ENCODE measurements around the gene AP2A2.
"Not testable (repeated sequence)": the region's sequence is repeated elsewhere in the genome, so short reads cannot be mapped to it uniquely, and the experiment has no call there.

The AP2A2 gene

DNA sequence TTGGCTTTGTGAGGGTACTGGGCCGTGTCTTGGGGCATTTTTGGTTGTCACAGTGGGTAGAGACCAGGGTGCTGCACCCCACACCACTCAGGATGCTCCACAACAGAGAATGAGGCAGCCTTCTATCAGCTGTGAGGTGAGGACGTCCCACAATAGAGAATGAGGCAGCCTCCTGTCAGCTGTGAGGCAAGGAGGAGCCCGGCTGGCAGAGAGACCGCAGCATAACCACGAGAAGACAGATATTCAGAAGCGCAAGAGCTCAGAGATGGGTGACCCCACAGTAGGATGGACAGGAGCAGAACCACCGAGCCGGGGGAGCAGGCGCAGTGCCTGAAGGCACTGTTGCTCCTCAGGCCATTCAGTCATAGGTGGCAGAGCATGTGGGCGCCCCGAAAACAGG, 47.6 kb downstream of the AP2A2 start:
- H3K9ac ChIP-seq (ENCODE audit: low read depth, low read length) = no peak overlapping the region
- H3K27me3 ChIP-seq (ENCODE audit: control insufficient read depth, insufficient read depth, low read length) = no peaks in the 10 kb centered on the region
- peaks cover 55% of the 10 kb centered on the region for H3K36me3 ChIP-seq (ENCODE audit: control insufficient read depth, insufficient read depth, low read length)
- no peaks in the 10 kb centered on the region for H3K4me1 ChIP-seq (ENCODE audit: control insufficient read depth, insufficient read depth, low read length)
- no peak overlapping the region for H3K4me3 ChIP-seq (ENCODE audit: low read depth, low read length)
- H3K9me3 ChIP-seq (ENCODE audit: control insufficient read depth, insufficient read depth, low read length) = no peaks in the 10 kb centered on the region

DNA sequence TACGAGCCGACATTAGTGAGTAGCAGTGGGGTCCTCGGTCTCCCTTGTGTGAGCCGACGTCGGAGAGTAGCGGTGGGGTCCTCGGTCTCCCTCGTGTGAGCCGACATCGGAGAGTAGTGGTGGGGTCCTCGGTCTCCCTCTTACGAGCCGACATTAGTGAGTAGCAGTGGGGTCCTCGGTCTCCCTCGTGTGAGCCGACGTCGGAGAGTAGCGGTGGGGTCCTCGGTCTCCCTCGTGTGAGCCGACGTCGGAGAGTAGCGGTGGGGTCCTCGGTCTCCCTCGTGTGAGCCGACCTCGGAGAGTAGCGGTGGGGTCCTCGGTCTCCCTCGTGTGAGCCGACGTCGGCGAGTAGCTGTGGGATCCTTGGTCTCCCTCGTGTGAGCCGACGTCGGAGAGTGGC, 49.7 kb downstream of the AP2A2 start:
- H3K36me3 ChIP-seq (ENCODE audit: control insufficient read depth, insufficient read depth, low read length) = peaks cover 57% of the 10 kb centered on the region
- H3K4me1 ChIP-seq (ENCODE audit: control insufficient read depth, insufficient read depth, low read length); H3K9ac ChIP-seq (ENCODE audit: low read depth, low read length); H3K4me3 ChIP-seq (ENCODE audit: low read depth, low read length); H3K27me3 ChIP-seq (ENCODE audit: control insufficient read depth, insufficient read depth, low read length); H3K9me3 ChIP-seq (ENCODE audit: control insufficient read depth, insufficient read depth, low read length): not testable (repeated sequence)

DNA sequence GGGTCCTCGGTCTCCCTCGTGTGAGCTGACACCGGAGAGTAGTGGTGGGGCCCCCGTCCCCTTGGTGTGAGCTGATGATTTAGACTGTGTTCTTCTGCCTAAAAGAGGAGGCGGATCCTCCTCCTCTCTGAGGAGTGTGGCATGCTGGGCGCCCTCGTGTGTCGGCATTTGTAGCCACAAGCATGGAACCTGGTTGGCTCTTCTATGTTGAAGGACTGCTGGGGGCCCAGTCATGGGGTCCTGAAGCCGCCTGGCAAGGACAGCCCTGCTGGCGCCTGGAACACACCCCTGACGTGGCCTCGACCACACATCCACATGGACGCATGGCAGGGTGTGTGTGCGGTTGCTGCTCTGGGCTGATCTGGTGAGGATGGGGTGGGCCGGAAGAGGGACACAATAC, 50.2 kb downstream of the AP2A2 start:
- H3K4me1 ChIP-seq (ENCODE audit: control insufficient read depth, insufficient read depth, low read length) = no peaks in the 10 kb centered on the region
- H3K9ac ChIP-seq (ENCODE audit: low read depth, low read length) = no peak overlapping the region
- H3K27me3 ChIP-seq (ENCODE audit: control insufficient read depth, insufficient read depth, low read length) = no peaks in the 10 kb centered on the region
- peaks cover 56% of the 10 kb centered on the region for H3K36me3 ChIP-seq (ENCODE audit: control insufficient read depth, insufficient read depth, low read length)
- no peak overlapping the region for H3K4me3 ChIP-seq (ENCODE audit: low read depth, low read length)
- H3K9me3 ChIP-seq (ENCODE audit: control insufficient read depth, insufficient read depth, low read length) = no peaks in the 10 kb centered on the region

DNA sequence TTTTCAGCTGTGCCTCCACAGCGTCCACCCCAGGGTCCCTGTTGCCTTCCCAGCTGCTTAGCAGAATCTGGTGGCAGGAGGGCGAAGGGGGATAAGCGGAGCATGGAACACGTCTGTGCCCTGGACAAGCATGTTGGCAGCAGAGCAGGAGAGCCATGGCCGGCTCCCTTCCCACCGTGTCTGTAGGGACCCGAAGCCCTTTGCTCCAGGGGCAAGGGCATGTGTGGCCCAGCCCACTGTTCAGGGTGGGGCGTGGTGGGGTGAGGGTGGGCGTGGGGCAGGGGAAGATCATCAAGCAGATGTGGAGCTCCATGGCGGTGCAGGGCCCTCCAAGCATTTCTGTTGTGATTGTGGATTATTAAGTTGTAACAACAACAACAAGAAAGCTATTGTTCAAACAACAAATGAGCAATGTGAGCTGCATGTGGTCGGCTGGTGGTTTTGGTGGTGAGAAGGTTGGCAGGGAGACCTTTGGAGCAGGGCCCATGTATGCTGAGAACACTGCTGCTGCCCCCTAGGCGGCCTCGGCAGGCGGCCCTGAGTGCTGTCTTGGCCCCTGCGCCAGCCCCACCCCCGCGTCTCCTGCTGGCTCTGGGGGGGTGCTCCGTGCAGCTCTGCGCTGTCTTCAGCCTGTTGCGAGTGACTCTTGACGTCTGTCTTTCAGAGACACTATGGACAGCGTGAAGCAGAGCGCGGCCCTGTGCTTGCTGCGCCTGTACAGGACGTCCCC, 50.9 kb downstream of the AP2A2 start:
- no peak overlapping the region for H3K9ac ChIP-seq (ENCODE audit: low read depth, low read length)
- H3K36me3 ChIP-seq (ENCODE audit: control insufficient read depth, insufficient read depth, low read length) = peaks cover 59% of the 10 kb centered on the region
- H3K27me3 ChIP-seq (ENCODE audit: control insufficient read depth, insufficient read depth, low read length) = no peaks in the 10 kb centered on the region
- H3K4me3 ChIP-seq (ENCODE audit: low read depth, low read length) = no peak overlapping the region
- no peaks in the 10 kb centered on the region for H3K4me1 ChIP-seq (ENCODE audit: control insufficient read depth, insufficient read depth, low read length)
- no peaks in the 10 kb centered on the region for H3K9me3 ChIP-seq (ENCODE audit: control insufficient read depth, insufficient read depth, low read length)

DNA sequence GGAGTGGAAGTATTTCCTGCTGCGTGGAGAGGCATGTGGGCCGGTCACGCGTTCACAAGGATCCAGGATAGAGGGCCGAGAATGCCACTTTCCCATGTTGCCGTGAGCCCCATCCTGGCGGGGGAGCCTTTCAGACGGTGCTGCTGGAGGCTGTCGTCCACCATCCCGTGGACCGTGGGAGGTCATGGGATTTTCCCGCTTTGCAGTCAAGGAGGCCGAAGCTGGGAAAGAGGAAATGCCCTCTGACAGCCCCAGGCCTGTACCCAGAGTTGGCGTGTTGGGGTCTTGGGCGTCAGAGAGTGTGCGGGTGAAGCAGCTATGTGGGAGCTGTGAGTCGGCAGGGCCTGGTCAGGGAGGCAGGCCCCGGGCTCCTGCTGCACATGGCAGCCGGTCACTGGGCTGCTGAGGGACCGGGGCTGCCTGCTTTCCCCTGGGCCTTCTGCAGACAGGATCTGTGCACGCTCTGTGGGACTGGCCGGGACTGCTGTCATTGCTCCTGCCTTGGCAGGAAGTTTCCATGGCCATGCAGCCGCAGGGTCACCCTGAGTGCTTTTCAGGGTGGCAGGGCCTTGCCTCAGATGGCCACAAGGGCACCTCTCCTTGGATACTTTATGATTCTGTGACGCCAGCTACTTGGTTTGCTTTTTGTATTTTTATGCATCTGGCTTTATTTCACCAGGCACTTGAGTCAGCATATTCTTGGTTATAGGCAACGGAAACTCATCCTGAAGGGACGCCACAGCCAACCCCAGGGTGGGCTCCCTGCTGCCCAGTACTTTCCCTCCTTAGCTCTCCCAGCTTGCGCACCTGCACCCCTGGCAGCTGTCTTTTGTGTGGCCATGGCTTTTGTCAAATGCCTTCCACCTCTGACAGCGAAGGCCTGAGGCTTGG, 52.4 kb downstream of the AP2A2 start:
- H3K4me1 ChIP-seq (ENCODE audit: control insufficient read depth, insufficient read depth, low read length) = no peaks in the 10 kb centered on the region
- H3K9ac ChIP-seq (ENCODE audit: low read depth, low read length) = peak overlapping the region; percentile 47
- H3K36me3 ChIP-seq (ENCODE audit: control insufficient read depth, insufficient read depth, low read length) = peaks cover 47% of the 10 kb centered on the region
- H3K9me3 ChIP-seq (ENCODE audit: control insufficient read depth, insufficient read depth, low read length) = no peaks in the 10 kb centered on the region
- H3K4me3 ChIP-seq (ENCODE audit: low read depth, low read length) = no peak overlapping the region
- H3K27me3 ChIP-seq (ENCODE audit: control insufficient read depth, insufficient read depth, low read length) = no peaks in the 10 kb centered on the region

DNA sequence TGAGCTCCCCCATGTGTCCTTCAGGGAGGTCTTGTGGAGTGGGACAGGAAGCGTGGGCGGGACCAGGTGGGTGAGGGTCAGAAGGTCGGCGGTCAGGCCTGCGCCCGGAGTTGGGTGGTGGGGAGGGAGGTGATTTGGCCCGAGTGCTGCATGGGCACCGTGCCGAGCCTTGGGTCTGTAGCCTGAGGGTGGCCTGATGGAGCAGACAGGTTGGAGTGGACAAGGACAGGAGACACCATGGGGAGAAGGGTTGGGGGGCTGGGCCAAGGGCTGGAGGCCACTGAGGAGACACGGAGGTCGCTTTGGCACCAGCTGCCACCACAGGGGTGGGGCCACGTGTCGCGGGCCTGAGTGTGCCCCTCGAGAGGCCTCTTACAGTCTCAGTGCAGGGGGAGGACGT, 53.1 kb downstream of the AP2A2 start:
- peaks cover 46% of the 10 kb centered on the region for H3K36me3 ChIP-seq (ENCODE audit: control insufficient read depth, insufficient read depth, low read length)
- H3K4me1 ChIP-seq (ENCODE audit: control insufficient read depth, insufficient read depth, low read length) = no peaks in the 10 kb centered on the region
- no peaks in the 10 kb centered on the region for H3K27me3 ChIP-seq (ENCODE audit: control insufficient read depth, insufficient read depth, low read length)
- H3K9ac ChIP-seq (ENCODE audit: low read depth, low read length) = no peak overlapping the region
- no peak overlapping the region for H3K4me3 ChIP-seq (ENCODE audit: low read depth, low read length)
- H3K9me3 ChIP-seq (ENCODE audit: control insufficient read depth, insufficient read depth, low read length) = no peaks in the 10 kb centered on the region

DNA sequence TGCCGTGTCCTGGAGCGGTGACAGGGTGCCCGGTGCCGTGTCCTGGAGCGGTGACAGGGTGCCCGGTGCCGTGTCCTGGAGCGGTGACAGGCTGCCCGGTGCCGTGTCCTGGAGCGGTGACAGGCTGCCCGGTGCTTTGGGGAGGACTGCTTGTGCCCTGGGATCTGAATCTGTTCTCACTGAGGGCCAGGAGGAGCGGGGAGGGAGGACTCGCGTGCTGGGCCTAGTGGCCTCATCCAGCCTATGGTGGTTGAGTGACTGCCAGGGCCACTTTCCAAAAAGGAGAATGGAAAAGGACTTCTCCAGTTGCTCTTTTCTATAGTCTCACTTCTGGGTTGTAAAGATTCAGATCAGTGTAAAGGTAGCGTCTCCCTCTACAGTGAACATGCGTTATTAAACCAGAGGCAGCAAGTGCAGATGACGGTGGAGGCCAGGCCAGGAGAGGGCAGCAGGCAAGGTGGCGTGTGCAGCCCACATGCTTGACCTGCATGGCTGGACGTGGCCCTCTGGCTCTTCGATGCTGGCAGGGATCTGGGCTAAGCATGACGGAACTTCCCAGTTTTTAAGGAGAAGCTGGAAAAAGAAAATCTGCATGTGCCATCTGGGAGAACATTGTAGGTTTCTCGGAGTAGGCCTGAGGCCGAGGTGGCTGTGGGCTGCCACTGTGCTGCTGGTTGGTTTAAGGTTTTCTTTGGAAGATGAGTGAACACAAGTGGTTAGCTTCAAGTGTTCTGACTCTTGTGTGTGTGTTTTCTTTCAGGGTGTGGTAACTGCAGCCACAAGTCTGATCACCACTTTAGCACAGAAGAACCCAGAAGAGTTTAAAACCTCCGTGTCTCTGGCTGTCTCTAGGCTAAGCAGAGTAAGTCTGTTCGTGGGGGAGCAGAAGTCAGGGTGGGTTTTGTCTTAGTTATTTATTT, 55.0 kb downstream of the AP2A2 start:
- no peak overlapping the region for H3K4me3 ChIP-seq (ENCODE audit: low read depth, low read length)
- H3K36me3 ChIP-seq (ENCODE audit: control insufficient read depth, insufficient read depth, low read length) = peaks cover 57% of the 10 kb centered on the region
- no peaks in the 10 kb centered on the region for H3K4me1 ChIP-seq (ENCODE audit: control insufficient read depth, insufficient read depth, low read length)
- no peak overlapping the region for H3K9ac ChIP-seq (ENCODE audit: low read depth, low read length)
- no peaks in the 10 kb centered on the region for H3K9me3 ChIP-seq (ENCODE audit: control insufficient read depth, insufficient read depth, low read length)
- H3K27me3 ChIP-seq (ENCODE audit: control insufficient read depth, insufficient read depth, low read length) = no peaks in the 10 kb centered on the region

DNA sequence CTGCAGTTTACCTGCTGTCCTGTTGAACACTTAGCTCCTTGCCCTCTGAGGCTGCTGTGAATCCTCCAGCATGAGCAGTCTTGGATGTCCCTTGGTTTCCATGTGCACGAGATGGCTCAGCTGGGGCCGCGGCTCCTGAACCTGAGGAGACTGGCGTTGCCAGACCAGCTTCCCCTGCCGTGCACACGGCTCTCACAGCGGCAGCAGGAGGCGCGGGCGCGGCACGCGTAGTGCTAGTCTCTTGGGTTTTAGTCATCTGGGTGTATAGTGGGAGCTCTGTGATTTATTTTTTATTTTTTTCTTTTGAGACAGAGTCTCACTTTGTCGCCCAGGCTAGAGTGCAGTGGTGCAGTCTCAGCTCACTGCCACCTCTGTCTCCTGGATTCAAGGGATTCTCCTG, 56.1 kb downstream of the AP2A2 start:
- Histone ChIP-seq H3K27me3 (ENCODE audit: control insufficient read depth, insufficient read depth, low read length) (no peaks in the 10 kb centered on the region), H3K9ac (ENCODE audit: low read depth, low read length) (no peak overlapping the region), H3K9me3 (ENCODE audit: control insufficient read depth, insufficient read depth, low read length) (no peaks in the 10 kb centered on the region), H3K36me3 (ENCODE audit: control insufficient read depth, insufficient read depth, low read length) (peaks cover 66% of the 10 kb centered on the region), H3K4me3 (ENCODE audit: low read depth, low read length) (no peak overlapping the region), H3K4me1 (ENCODE audit: control insufficient read depth, insufficient read depth, low read length) (no peaks in the 10 kb centered on the region)

DNA sequence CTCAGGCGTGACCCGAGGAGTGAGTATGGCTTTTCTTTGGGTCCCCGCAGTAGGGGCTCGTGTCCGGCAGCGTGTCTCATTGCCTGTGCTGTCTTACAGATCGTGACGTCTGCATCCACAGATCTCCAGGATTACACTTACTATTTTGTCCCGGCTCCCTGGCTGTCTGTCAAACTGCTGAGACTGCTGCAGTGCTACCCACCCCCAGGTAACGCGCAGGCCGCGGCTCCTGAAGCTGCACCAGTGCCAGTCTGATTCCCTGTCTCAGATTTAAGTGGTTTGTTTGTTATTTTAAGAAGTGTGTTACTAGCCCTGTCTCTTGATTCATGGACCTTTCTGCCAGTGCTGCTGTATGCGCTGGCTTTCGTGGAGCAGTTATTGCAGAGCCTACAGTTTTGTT, 58.9 kb downstream of the AP2A2 start:
- Histone ChIP-seq H3K9ac (ENCODE audit: low read depth, low read length) (no peak overlapping the region), H3K27me3 (ENCODE audit: control insufficient read depth, insufficient read depth, low read length) (no peaks in the 10 kb centered on the region)

DNA sequence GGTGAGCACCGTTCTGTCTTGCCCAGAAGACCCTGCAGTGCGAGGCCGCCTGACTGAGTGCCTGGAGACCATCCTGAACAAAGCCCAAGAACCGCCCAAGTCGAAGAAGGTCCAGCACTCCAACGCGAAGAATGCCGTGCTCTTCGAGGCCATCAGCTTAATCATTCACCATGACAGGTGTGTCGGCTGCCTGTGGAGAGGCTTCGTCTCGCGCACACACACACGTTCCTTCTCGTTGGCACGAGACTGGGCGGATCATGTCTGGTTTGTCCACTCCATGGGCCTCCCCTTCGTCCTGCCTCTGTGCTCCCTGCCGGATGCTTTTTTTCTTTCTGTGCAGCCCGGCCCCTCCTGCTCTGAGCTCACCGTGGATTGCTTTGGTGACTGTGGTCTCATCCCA, 59.7 kb downstream of the AP2A2 start:
- Histone ChIP-seq H3K27me3 (ENCODE audit: control insufficient read depth, insufficient read depth, low read length) (no peaks in the 10 kb centered on the region), H3K4me3 (ENCODE audit: low read depth, low read length) (no peak overlapping the region), H3K4me1 (ENCODE audit: control insufficient read depth, insufficient read depth, low read length) (no peaks in the 10 kb centered on the region), H3K36me3 (ENCODE audit: control insufficient read depth, insufficient read depth, low read length) (peaks cover 78% of the 10 kb centered on the region), H3K9ac (ENCODE audit: low read depth, low read length) (no peak overlapping the region), H3K9me3 (ENCODE audit: control insufficient read depth, insufficient read depth, low read length) (no peaks in the 10 kb centered on the region)

More for the DNA sequence above, 58.9 kb downstream of the AP2A2 start:
- Histone ChIP-seq H3K4me1 (ENCODE audit: control insufficient read depth, insufficient read depth, low read length) (no peaks in the 10 kb centered on the region), H3K4me3 (ENCODE audit: low read depth, low read length) (no peak overlapping the region), H3K9me3 (ENCODE audit: control insufficient read depth, insufficient read depth, low read length) (no peaks in the 10 kb centered on the region), H3K36me3 (ENCODE audit: control insufficient read depth, insufficient read depth, low read length) (peaks cover 69% of the 10 kb centered on the region)

DNA sequence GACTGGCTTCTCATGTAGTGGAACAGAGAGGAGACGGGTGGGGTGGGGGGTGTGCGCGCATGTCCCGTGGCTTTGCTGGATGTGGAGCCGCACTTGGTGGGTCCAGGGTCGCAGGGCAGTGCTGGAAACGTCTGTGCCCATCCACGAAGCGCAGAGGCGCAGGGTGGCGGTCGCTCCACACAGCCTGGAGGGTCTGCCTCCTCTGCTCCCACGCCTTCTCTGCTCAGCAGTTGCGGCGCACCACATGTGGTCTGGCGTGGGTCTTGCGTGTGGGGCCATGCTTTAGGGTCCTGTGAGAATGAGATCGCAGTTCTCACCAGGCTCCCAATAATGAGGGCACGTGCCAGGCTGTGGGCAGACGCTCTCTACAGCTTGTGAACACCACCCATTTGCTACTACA, 60.2 kb downstream of the AP2A2 start:
- H3K4me1 ChIP-seq (ENCODE audit: control insufficient read depth, insufficient read depth, low read length) = no peaks in the 10 kb centered on the region
- H3K36me3 ChIP-seq (ENCODE audit: control insufficient read depth, insufficient read depth, low read length) = peaks cover 76% of the 10 kb centered on the region
- H3K27me3 ChIP-seq (ENCODE audit: control insufficient read depth, insufficient read depth, low read length) = no peaks in the 10 kb centered on the region
- no peaks in the 10 kb centered on the region for H3K9me3 ChIP-seq (ENCODE audit: control insufficient read depth, insufficient read depth, low read length)
- H3K9ac ChIP-seq (ENCODE audit: low read depth, low read length) = no peak overlapping the region
- H3K4me3 ChIP-seq (ENCODE audit: low read depth, low read length) = no peak overlapping the region

Data from iPS-15b (cell line).